Neural progenitor cell (in vitro differentiated cells): ENCODE results near the gene IL25. TPM values are rescaled to one million over a fixed set of nuclear protein-coding genes. Genes with fewer than 3 reads are reported as not detected.

Experiments
- DNase-seq: peaks from one replicate; pipeline ENCODE4 v3.0.0-alpha.2; 2016; ENCODE audit warnings: low spot score
- H2AFZ ChIP-seq: fragments of 200-600 bp; sonication (generic); replicated peaks from 2 replicates; pipeline ENCODE4 v1.6.1; 2016; ENCODE audit warnings: antibody characterized with exemption
- H3F3A ChIP-seq: fragments of 200-600 bp; sonication (generic); 2 replicates; pipeline ENCODE4 v1.6.1; 2016; ENCODE audit warnings: antibody characterized with exemption, low read depth
- H3K27ac ChIP-seq: fragments of 200-600 bp; sonication (generic); 2 replicates; pipeline ENCODE4 v1.5.1; 2016; ENCODE audit warnings: mild to moderate bottlenecking
- H3K27me3 ChIP-seq: fragments of 200-600 bp; sonication (generic); 2 replicates; pipeline ENCODE4 v1.6.1; 2016; ENCODE audit warnings: mild to moderate bottlenecking, moderate library complexity
- H3K36me3 ChIP-seq: fragments of 200-600 bp; sonication (generic); 2 replicates; pipeline ENCODE4 v1.5.1; 2016
- H3K4me1 ChIP-seq: fragments of 200-600 bp; sonication (generic); 2 replicates; pipeline ENCODE4 v1.6.1; 2016; ENCODE audit warnings: mixed run types
- H3K4me2 ChIP-seq: fragments of 200-600 bp; sonication (generic); 2 replicates; pipeline ENCODE4 v1.6.1; 2016
- H3K4me3 ChIP-seq: fragments of 200-600 bp; sonication (generic); 2 replicates; pipeline ENCODE4 v1.5.1; 2016
- H3K79me2 ChIP-seq: fragments of 200-600 bp; sonication (generic); 2 replicates; pipeline ENCODE4 v1.6.1; 2016; ENCODE audit warnings: low read depth
- H3K9ac ChIP-seq: fragments of 200-600 bp; sonication (generic); 2 replicates; pipeline ENCODE4 v1.6.1; 2016
- H3K9me3 ChIP-seq: fragments of 200-600 bp; sonication (generic); 2 replicates; pipeline ENCODE4 v1.5.1; 2016; ENCODE audit warnings: low read depth
- H4K20me1 ChIP-seq: fragments of 200-600 bp; sonication (generic); 2 replicates; pipeline ENCODE4 v1.6.1; 2016; ENCODE audit warnings: low read depth
- H3K27ac Mint-ChIP-seq: 3 replicates; pipeline ENCODE4 v1.8.0; 2021; ENCODE audit warnings: mixed read lengths
- H3K27me3 Mint-ChIP-seq: 2 replicates; pipeline ENCODE4 v1.8.0; 2022; ENCODE audit warnings: low read depth, mild to moderate bottlenecking, inconsistent platforms, moderate library complexity, mixed read lengths; ENCODE audit not compliant: insufficient read depth
- H3K36me3 Mint-ChIP-seq: 3 replicates; pipeline ENCODE4 v1.8.0; 2021; ENCODE audit warnings: mixed read lengths
- H3K4me1 Mint-ChIP-seq: 3 replicates; pipeline ENCODE4 v1.8.0; 2021; ENCODE audit warnings: mixed read lengths
- H3K4me3 Mint-ChIP-seq: 3 replicates; pipeline ENCODE4 v1.8.0; 2021; ENCODE audit warnings: mild to moderate bottlenecking, moderate library complexity, mixed read lengths
- H3K9me3 Mint-ChIP-seq: 3 replicates; pipeline ENCODE4 v1.8.0; 2020; ENCODE audit warnings: mixed read lengths
- CTCF ChIP-seq: fragments of 200-600 bp; sonication (generic); IDR thresholded peaks from 2 replicates; pipeline ENCODE4 v1.5.1; 2017; ENCODE audit warnings: antibody characterized with exemption, mild to moderate bottlenecking
- EZH2 ChIP-seq: fragments of 200-600 bp; sonication (generic); IDR thresholded peaks from 2 replicates; pipeline ENCODE4 v1.6.1; 2017; ENCODE audit warnings: antibody characterized with exemption, mild to moderate bottlenecking, moderate library complexity
- EZH2phosphoT487 ChIP-seq: fragments of 200-600 bp; sonication (generic); IDR thresholded peaks from 2 replicates; pipeline ENCODE4 v1.6.1; 2017; ENCODE audit warnings: antibody characterized with exemption
- total RNA-seq: library from RNA; depleted of rRNA; stranded (reverse); fragments of >200 nt; gene quantifications from 2 replicates; pipeline ENCODE4 v1.2.3, GENCODE V29; 2015; ENCODE audit warnings: low replicate concordance

IL25 gene
- total RNA-seq, 1 donor from 2014 or later = not detected

DNA sequence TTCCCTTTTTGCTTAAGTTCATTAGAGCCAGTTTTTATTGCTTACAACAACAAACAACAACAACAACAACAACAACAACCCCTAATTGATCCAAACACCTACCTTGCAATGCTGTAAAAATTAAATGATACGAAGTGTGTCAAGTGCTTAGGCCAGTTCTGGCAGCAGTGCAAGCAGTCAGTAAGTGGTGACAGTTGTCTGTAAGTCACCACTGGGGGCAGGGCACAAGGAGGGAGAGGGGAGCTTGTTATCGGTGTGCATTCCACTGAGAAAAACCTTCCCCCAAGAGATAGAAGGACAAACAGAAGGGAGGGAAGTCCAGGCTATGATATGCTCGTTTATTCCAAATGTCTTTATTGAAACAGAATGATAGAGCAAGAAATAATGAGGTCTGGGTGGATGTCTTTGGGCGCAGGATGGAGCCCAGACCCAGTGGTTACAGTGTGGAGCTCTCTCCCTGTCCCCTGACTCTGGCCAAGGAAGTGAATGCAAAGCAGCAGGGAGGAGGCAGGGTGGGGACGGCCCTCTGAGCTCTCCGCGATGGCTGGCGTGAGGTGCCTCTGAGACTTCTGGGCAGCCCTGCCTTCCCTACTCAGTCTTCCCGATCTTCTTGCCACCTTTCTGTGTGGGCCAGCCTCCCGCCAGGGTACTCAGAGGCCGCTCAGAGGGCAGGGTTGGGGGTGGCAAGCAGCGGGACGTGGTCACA is 26.5 kb upstream of the IL25 start:
- peaks cover 20% of the 10 kb centered on the region for H3K36me3 Mint-ChIP-seq
- no peaks in the 10 kb centered on the region for H3K4me1 ChIP-seq
- H3K9me3 ChIP-seq = no peaks in the 10 kb centered on the region
- peak overlapping the region; percentile 0 for H3K27ac Mint-ChIP-seq
- no peaks in the 10 kb centered on the region for H3K79me2 ChIP-seq
- TF ChIP-seq EZH2phosphoT487 (no peak), CTCF (peak; percentile 33), EZH2 (no peak)
- H3F3A ChIP-seq = peaks cover 5% of the 10 kb centered on the region
- no peak overlapping the region for H2AFZ ChIP-seq
- no peak overlapping the region for H3K4me3 ChIP-seq
- peaks cover 2% of the 10 kb centered on the region for H3K27me3 ChIP-seq
- peaks cover 10% of the 10 kb centered on the region for H3K27me3 Mint-ChIP-seq
- peaks cover 9% of the 10 kb centered on the region for H3K9me3 Mint-ChIP-seq
- H3K4me1 Mint-ChIP-seq = peaks cover 12% of the 10 kb centered on the region
- H3K9ac ChIP-seq = no peak overlapping the region
- no peak overlapping the region for H3K4me2 ChIP-seq
- H3K27ac ChIP-seq = no peak overlapping the region
- H4K20me1 ChIP-seq = peaks cover under 1% of the 10 kb centered on the region
- peak; percentile 36 for DNase-seq
- no peaks in the 10 kb centered on the region for H3K36me3 ChIP-seq
- peak overlapping the region; percentile 25 for H3K4me3 Mint-ChIP-seq

DNA sequence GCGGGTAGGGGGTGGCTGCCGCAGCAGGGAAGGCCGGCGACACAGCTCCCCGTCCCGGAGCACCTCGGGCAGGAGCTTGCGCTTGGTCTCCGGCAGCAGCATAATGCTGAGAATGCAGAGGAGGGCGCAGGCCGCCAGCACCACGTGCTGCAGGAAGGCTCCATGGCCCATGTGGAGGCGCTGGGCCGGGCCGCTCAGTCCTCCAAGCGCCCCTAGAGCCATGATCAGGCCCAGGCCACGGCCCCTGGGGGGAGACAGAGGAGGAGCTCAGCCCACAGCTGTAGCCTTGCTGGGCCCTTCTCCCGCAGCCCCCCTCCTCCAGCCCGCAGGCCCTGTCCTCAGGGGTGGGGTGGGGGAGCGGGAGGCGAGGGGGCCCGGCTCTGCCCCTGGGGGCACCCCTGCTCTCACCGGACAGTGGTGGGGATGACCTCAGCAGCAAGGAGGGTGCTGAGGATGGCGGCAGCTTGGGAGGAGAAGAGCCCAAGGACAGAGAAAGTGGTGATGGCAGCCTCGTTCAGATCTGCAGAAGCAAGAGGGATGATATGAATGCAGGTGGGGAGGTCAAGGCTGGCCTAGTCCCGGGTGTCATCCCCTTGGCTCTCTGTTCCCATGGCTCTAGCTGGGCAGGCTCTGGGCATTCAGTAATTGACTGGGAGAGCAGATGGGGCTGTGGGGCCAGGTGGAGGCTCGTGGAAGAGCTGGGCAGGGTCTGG is 25.8 kb upstream of the IL25 start:
- Mint-ChIP-seq H3K4me3 (peak overlapping the region; percentile 70), H3K27ac (no peak overlapping the region), H3K9me3 (peaks cover 9% of the 10 kb centered on the region), H3K36me3 (peaks cover 23% of the 10 kb centered on the region), H3K4me1 (peaks cover 16% of the 10 kb centered on the region), H3K27me3 (peaks cover 12% of the 10 kb centered on the region)
- peaks cover 9% of the 10 kb centered on the region for H3K27me3 ChIP-seq
- peaks cover 4% of the 10 kb centered on the region for H3K4me1 ChIP-seq
- no peak overlapping the region for H3K4me3 ChIP-seq
- no peak for DNase-seq
- H3K36me3 ChIP-seq = no peaks in the 10 kb centered on the region
- peaks cover 2% of the 10 kb centered on the region for H3K79me2 ChIP-seq
- H3K27ac ChIP-seq = no peak overlapping the region
- H4K20me1 ChIP-seq = peaks cover 8% of the 10 kb centered on the region
- no peak overlapping the region for H3K4me2 ChIP-seq
- TF ChIP-seq EZH2phosphoT487 (no peak), EZH2 (no peak), CTCF (no peak)
- H3K9me3 ChIP-seq = no peaks in the 10 kb centered on the region
- peaks cover 5% of the 10 kb centered on the region for H3F3A ChIP-seq
- H2AFZ ChIP-seq = no peak overlapping the region
- no peak overlapping the region for H3K9ac ChIP-seq

GRCh38 chr14:23347406-23348296 is 25.0 kb upstream of the IL25 start:
- H3K27ac ChIP-seq = no peak overlapping the region
- H3K27ac Mint-ChIP-seq = no peak overlapping the region

More at GRCh38 chr14:23347406-23348296, 25.0 kb upstream of the IL25 start:
- Mint-ChIP-seq H3K4me3 (peak overlapping the region; percentile 70), H3K4me1 (peaks cover 16% of the 10 kb centered on the region), H3K9me3 (peaks cover 8% of the 10 kb centered on the region), H3K36me3 (peaks cover 23% of the 10 kb centered on the region), H3K27me3 (peaks cover 11% of the 10 kb centered on the region)
- Histone ChIP-seq H3K79me2 (peaks cover 3% of the 10 kb centered on the region), H3K4me3 (no peak overlapping the region), H2AFZ (no peak overlapping the region), H3K9ac (no peak overlapping the region), H3K27me3 (peaks cover 9% of the 10 kb centered on the region), H3K4me1 (peaks cover 5% of the 10 kb centered on the region), H4K20me1 (peaks cover 9% of the 10 kb centered on the region), H3F3A (peaks cover 10% of the 10 kb centered on the region), H3K9me3 (no peaks in the 10 kb centered on the region), H3K4me2 (no peak overlapping the region), H3K36me3 (no peaks in the 10 kb centered on the region)
- TF ChIP-seq CTCF = no peak
- no peak for TF ChIP-seq EZH2phosphoT487
- TF ChIP-seq EZH2 = no peak
- no peak for DNase-seq
